Epithelial cell of esophagus (primary cell): ENCODE measurements around the gene POC1A.
A peak's percentile ranks its signal among the peaks of the same experiment; 100 is the strongest.

ENCODE experiments used
- DNase-seq: peaks from one replicate; pipeline ENCODE4 v3.0.0; 2010; ENCODE audit warnings: low read depth
- H3K4me3 ChIP-seq: 2 replicates; pipeline ENCODE4 v1.5.1; 2011; ENCODE audit warnings: mild to moderate bottlenecking, low read length, control low read depth
- TF ChIP-seq, protein P1 (sequence below): IDR thresholded peaks from 2 replicates; pipeline ENCODE4 v1.5.1; 2011; ENCODE audit warnings: low read depth, mild to moderate bottlenecking, low read length, control low read depth, inconsistent platforms; ENCODE audit not compliant: insufficient read depth; ENCODE audit errors: missing control alignments

Gene POC1A

DNA sequence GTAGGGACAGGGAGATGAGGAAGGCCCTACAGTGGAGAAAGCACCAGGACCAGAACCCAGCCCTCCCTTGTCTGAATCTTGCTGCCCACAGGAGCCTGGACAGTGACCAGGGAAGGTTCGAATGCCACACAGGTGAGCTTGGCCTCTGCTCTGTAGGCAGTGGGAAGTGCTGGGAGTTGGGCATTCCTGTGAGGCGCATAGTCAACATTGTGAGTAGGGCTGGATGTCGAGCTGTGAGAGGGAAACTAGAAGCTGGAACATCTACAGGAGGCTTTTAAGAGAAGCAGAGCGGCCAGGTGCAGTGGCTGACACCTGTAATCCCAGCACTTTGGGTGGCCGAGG is 23.4 kb upstream of the POC1A start:
- no peak overlapping the region for H3K4me3 ChIP-seq
- no peak for DNase-seq
- TF ChIP-seq, protein P1, sequence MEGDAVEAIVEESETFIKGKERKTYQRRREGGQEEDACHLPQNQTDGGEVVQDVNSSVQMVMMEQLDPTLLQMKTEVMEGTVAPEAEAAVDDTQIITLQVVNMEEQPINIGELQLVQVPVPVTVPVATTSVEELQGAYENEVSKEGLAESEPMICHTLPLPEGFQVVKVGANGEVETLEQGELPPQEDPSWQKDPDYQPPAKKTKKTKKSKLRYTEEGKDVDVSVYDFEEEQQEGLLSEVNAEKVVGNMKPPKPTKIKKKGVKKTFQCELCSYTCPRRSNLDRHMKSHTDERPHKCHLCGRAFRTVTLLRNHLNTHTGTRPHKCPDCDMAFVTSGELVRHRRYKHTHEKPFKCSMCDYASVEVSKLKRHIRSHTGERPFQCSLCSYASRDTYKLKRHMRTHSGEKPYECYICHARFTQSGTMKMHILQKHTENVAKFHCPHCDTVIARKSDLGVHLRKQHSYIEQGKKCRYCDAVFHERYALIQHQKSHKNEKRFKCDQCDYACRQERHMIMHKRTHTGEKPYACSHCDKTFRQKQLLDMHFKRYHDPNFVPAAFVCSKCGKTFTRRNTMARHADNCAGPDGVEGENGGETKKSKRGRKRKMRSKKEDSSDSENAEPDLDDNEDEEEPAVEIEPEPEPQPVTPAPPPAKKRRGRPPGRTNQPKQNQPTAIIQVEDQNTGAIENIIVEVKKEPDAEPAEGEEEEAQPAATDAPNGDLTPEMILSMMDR = no peak

DNA sequence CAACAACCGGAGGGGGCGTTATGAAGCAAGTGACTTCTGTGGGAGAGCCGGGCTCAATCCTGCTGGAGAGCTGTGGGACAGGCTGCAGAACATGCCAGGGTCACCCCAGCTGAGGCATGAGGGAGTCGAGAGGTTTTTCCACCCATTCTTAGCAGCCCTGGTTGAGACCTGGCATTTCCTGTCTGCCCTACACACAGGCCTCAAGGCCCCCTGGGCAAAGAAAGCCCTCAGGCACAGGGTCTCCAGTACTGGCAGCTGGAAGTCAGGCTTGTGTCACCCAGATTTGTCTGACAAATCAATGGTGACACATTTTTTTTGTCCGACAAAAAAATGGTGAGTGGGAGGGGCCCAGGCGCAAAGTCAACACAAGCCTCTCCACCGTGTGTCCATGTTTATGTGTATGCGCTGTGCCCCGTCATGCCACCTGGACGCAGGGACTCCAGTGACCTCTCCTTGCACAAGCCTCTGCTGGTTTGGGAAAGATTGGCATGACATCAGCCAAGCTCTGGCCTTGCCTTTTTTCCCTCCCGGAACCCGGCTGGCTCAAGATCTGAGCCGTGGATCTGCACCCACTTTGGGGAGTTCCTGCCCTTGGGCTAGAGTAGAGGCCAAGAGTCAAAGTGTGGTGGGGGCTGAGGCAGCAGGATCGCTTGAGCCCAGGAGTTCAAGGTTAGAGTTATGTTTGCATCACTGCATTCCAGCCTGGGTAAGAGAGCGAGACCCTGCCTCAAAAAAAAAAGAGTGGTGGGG is 22.9 kb upstream of the POC1A start:
- TF ChIP-seq, protein P1 = no peak
- no peak for DNase-seq

DNA sequence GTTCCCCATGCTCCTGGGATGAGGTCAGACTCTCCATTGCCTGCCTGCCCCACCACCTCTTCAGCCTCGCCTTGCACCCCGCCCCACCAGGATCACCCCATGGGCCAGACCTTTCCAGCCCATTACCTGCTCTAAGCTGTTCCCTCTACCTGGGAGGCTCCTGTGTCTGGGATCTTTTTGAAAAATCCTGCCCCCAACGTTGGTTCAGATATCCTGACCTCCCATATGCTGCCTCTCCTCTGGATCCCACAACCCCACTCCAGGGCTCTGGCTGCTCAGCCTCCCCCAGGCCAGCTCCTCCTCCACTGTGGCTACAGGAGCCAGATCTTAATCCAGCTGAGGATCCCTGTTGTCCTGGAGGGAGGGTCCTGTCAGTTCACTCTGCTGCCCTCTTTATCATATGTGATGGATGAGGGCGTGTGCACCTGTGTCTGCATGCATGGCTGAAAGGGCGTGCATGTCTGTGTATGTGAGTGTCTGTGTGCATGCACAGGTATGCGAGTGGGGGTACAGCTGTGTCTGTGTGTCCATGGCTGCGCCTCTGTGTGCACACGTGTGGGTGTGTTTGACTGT is 22.0 kb upstream of the POC1A start:
- TF ChIP-seq, protein P1 = no peak
- DNase-seq = no peak
- no peak overlapping the region for H3K4me3 ChIP-seq

More for the DNA sequence above, 22.9 kb upstream of the POC1A start:
- no peak overlapping the region for H3K4me3 ChIP-seq

DNA sequence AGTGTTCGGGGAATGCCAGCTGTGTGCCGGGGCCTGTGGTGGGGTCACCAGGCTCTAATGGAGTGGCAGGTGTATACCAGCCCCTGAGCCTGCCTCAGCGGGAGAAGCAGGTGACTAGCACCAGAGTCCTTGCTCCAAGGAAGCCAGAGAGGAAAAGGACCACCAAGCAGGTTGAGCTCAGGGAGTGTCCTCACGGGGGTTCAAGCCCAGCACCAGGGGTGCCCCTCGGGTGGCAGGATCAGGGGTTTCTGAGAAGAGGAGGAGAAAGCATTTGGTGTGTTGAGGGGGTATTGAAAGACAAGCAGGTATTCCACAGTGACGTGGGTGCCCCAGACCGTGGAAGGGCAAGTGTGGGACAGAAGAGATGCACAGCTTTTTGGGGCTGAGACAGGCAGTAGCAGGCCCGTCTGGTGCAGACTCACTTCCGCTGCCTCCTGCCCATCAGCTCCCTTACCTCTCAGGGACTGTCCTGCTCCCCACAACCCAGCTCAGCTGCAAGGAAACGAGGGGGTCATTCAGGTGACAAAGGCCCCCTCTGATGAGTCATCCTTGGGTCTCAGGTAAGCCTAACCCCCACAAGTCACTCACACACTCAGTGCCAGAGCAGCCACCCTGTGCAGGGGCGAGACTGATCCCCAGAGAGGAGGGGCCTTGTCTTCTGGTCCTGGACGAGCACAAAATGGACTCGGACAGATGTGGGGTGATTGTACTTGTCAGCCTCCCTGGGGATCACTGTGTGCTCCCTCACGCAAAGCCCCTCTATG is 21.4 kb upstream of the POC1A start:
- no peak for DNase-seq
- no peak overlapping the region for H3K4me3 ChIP-seq
- TF ChIP-seq, protein P1 = no peak

DNA sequence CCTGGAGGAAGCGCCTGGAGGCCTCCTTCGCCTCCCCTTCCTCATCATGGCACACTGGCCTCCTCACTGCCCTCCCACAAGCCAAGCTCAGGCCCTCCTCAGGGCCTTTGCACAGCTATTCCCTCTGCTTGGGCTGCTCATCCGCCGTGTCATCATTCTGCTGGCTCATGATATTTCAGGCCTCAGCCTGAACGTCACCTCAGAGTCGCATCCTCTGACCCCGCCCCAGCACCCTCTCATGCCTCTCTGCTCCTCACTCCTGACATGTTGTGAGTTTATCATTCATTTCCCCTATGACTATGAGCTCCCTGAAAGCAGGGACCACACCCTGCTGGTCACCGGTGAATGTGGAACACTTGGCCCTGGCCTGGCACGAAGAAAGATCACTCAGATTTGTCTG is 20.7 kb upstream of the POC1A start:
- H3K4me3 ChIP-seq = no peak overlapping the region
- TF ChIP-seq, protein P1 = no peak
- peak; percentile 59 for DNase-seq

DNA sequence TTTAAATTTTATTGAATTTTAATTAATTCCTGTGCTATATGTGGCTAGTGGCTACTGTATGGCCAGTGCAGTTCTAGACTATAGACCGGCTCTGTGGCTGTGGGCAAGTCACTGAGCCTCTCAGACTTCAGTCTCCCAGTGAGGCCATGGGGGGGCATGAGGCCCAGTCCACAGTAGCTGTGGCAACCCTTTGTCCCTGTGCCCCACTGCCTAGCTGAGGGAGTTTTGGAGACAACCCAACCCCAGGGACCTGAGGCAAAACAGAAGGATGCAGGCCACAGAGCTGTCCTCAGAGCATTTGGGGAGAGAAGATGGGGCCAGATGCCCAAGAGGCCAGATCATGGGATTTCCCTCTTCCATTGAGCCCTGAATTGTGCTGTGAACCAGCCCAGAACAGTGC is 18.9 kb upstream of the POC1A start:
- DNase-seq = no peak
- TF ChIP-seq, protein P1 = no peak
- H3K4me3 ChIP-seq = no peak overlapping the region
